PC-9 (cell line): ENCODE measurements around the gene VWA5B1.
"Not testable (repeated sequence)": the region's sequence is repeated elsewhere in the genome, so short reads cannot be mapped to it uniquely, and the experiment has no call there.

Experiments used
- CTCF ChIP-seq: fragments of 200-600 bp; sonication (generic); conservative IDR thresholded peaks from 2 replicates; pipeline ENCODE4 v1.6.1; 2017; ENCODE audit warnings: mixed run types, antibody characterized with exemption, mild to moderate bottlenecking, moderate library complexity
- EZH2 ChIP-seq: fragments of 200-600 bp; sonication (generic); IDR thresholded peaks from 2 replicates; pipeline ENCODE4 v1.8.0; 2017; ENCODE audit warnings: antibody characterized with exemption, low read depth

- not testable (repeated sequence) for TF ChIP-seq CTCF, EZH2
Measured at GRCh38 chr1:20273716-20274115, 17.0 kb upstream of the VWA5B1 start.
